Prostate gland (tissue), 2 donors: ENCODE data around the gene SEMA4F.

Source experiments
- CTCF ChIP-seq, 4 experiments: fragments of 200-600 bp in 2 of 4; fragments of 450-650 bp in 2 of 4; sonication (generic) in 2 of 4; IDR thresholded peaks; 1 replicate in 3 of 4; 2 replicates in 1 of 4; pipeline ENCODE4 v1.5.1; 2016 to 2019; ENCODE audit warnings: antibody characterized with exemption in 4 of 4, mild to moderate bottlenecking in 2 of 4, moderate library complexity in 2 of 4
- POLR2A ChIP-seq: fragments of 450-650 bp; IDR thresholded peaks from one replicate; pipeline ENCODE4 v1.6.1; 2016; ENCODE audit warnings: antibody characterized with exemption, mild to moderate bottlenecking

GRCh38 chr2:74703373-74703772, 49.3 kb downstream of the SEMA4F start:
- no peak for TF ChIP-seq POLR2A
- no peak for TF ChIP-seq CTCF (IDR thresholded peaks at IDR 0.05)
